NB4 (cell line): Measurements from ENCODE around the gene RPP25L.

Source experiments
- CTCF ChIP-seq: IDR thresholded peaks from one replicate; pipeline ENCODE4 v1.5.1; 2012; ENCODE audit warnings: low read depth, low read length
- MAX ChIP-seq: IDR thresholded peaks from 2 replicates; pipeline ENCODE4 v1.6.1; 2011; ENCODE audit warnings: low read depth, low read length
- POLR2A ChIP-seq: IDR thresholded peaks from 2 replicates; pipeline ENCODE4 v1.6.1; 2011; ENCODE audit warnings: mild to moderate bottlenecking; ENCODE audit not compliant: insufficient read length; ENCODE audit errors: extremely low read depth

GRCh38 chr9:34615132-34615531 lies 3.2 kb upstream of the RPP25L start:
- no peak for TF ChIP-seq CTCF
- TF ChIP-seq POLR2A = no peak
- no peak for TF ChIP-seq MAX
